Activated naive CD4-positive, alpha-beta T cell treated with anti-CD3 and anti-CD28 coated beads, Interleukin-2, amount 50 U/mL, for 24 hours (primary cell): ENCODE data around the gene MALRD1.

ENCODE experiments used
- H3K27ac Mint-ChIP-seq: one replicate; pipeline ENCODE4 v1.8.0; 2021; ENCODE audit warnings: mild to moderate bottlenecking, mixed read lengths
- H3K27me3 Mint-ChIP-seq: one replicate; pipeline ENCODE4 v1.8.0; 2021; ENCODE audit warnings: mixed read lengths
- H3K36me3 Mint-ChIP-seq: one replicate; pipeline ENCODE4 v1.8.0; 2021; ENCODE audit warnings: mixed read lengths
- H3K4me1 Mint-ChIP-seq: one replicate; pipeline ENCODE4 v1.8.0; 2021; ENCODE audit warnings: mixed read lengths
- H3K4me3 Mint-ChIP-seq: one replicate; pipeline ENCODE4 v1.8.0; 2021; ENCODE audit warnings: mild to moderate bottlenecking, mixed read lengths
- H3K9me3 Mint-ChIP-seq: one replicate; pipeline ENCODE4 v1.8.0; 2021; ENCODE audit warnings: mixed read lengths

The MALRD1 gene

DNA sequence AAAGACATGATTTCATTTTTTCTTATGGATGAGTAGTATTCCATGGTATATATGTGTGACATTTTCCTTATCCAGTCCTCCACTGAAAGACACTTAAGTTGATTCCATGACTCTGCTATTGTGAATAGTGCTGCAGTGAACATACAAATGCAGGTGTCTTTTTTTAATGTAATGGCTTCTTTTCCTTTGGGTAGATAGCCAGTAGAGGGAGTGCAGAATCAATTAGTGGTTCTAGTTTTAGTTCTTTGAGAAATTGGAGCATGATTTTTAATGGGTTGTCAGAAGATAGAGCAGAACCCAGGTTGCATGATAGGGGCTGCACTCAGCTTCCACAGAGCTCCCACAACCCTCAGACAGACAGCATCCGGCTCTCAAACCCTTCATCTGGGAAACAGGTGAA, 614.7 kb downstream of the MALRD1 start:
- Mint-ChIP-seq H3K27me3 (no peaks in the 10 kb centered on the region), H3K27ac (no peak overlapping the region), H3K36me3 (no peaks in the 10 kb centered on the region), H3K9me3 (no peaks in the 10 kb centered on the region), H3K4me1 (no peaks in the 10 kb centered on the region), H3K4me3 (no peak overlapping the region)

DNA sequence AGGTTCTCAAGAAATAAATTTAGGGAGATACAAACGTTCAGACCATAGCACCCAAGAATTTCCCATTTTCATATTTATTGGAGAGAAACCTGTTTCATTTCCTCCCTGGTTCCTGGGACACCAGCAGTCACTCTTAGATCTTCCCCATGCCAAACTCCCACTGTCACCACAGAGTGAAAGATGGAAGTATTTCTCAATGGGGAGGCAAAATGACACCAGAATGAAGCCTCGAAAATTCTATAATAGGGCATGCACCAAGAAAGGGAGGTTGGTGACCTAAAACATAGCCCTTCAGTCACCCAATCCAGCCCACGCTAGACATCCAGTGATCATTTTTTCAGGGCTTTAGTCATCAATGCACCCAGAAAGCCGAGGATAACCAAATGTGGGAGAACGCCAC, 619.5 kb downstream of the MALRD1 start:
- no peak overlapping the region for H3K27ac Mint-ChIP-seq

GRCh38 chr10:19676063-19676462, 627.5 kb downstream of the MALRD1 start:
- no peaks in the 10 kb centered on the region for H3K36me3 Mint-ChIP-seq
- H3K27ac Mint-ChIP-seq = no peak overlapping the region
- no peaks in the 10 kb centered on the region for H3K4me1 Mint-ChIP-seq
- H3K27me3 Mint-ChIP-seq = no peaks in the 10 kb centered on the region
- peaks cover 11% of the 10 kb centered on the region for H3K9me3 Mint-ChIP-seq
- no peak overlapping the region for H3K4me3 Mint-ChIP-seq

More for the DNA sequence above, 619.5 kb downstream of the MALRD1 start:
- no peaks in the 10 kb centered on the region for H3K27me3 Mint-ChIP-seq
- H3K4me3 Mint-ChIP-seq = no peak overlapping the region
- H3K36me3 Mint-ChIP-seq = no peaks in the 10 kb centered on the region
- H3K9me3 Mint-ChIP-seq = peaks cover 5% of the 10 kb centered on the region
- H3K4me1 Mint-ChIP-seq = no peaks in the 10 kb centered on the region

GRCh38 chr10:19683356-19683755, 634.8 kb downstream of the MALRD1 start:
- H3K4me1 Mint-ChIP-seq = no peaks in the 10 kb centered on the region
- no peaks in the 10 kb centered on the region for H3K36me3 Mint-ChIP-seq
- no peaks in the 10 kb centered on the region for H3K27me3 Mint-ChIP-seq
- H3K9me3 Mint-ChIP-seq = peaks cover 11% of the 10 kb centered on the region
- no peak overlapping the region for H3K4me3 Mint-ChIP-seq
- no peak overlapping the region for H3K27ac Mint-ChIP-seq

DNA sequence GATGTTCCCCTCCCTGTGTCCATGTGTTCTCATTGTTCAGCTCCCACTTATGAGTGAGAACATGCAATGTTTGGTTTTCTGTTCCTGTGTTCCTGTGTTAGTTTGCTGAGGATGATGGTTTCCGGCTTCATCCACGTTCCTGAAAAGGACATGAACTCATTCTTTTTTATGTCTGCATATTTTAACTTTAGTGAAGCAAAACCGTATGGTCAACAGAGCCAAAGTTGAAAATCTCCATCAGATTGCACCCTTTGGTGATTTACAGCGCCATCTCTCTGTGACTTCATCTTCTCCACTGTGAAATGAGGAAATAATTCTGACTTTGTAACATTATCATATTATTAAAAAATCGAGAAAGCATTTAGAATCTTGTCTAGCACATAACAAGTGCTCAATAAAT, 635.4 kb downstream of the MALRD1 start:
- H3K4me3 Mint-ChIP-seq = no peak overlapping the region
- H3K27ac Mint-ChIP-seq = no peak overlapping the region
- H3K27me3 Mint-ChIP-seq = no peaks in the 10 kb centered on the region
- no peaks in the 10 kb centered on the region for H3K36me3 Mint-ChIP-seq
- H3K4me1 Mint-ChIP-seq = no peaks in the 10 kb centered on the region
- peaks cover 13% of the 10 kb centered on the region for H3K9me3 Mint-ChIP-seq

- no peak overlapping the region for H3K27ac Mint-ChIP-seq
- H3K9me3 Mint-ChIP-seq = peaks cover 8% of the 10 kb centered on the region
- H3K36me3 Mint-ChIP-seq = no peaks in the 10 kb centered on the region
- no peaks in the 10 kb centered on the region for H3K4me1 Mint-ChIP-seq
- H3K4me3 Mint-ChIP-seq = no peak overlapping the region
- H3K27me3 Mint-ChIP-seq = no peaks in the 10 kb centered on the region
Measured at GRCh38 chr10:19688344-19688743, 639.7 kb downstream of the MALRD1 start.

GRCh38 chr10:19689231-19689630, 640.6 kb downstream of the MALRD1 start:
- Mint-ChIP-seq H3K27ac (no peak overlapping the region), H3K36me3 (no peaks in the 10 kb centered on the region), H3K27me3 (no peaks in the 10 kb centered on the region), H3K4me1 (no peaks in the 10 kb centered on the region), H3K4me3 (no peak overlapping the region), H3K9me3 (peaks cover 8% of the 10 kb centered on the region)

DNA sequence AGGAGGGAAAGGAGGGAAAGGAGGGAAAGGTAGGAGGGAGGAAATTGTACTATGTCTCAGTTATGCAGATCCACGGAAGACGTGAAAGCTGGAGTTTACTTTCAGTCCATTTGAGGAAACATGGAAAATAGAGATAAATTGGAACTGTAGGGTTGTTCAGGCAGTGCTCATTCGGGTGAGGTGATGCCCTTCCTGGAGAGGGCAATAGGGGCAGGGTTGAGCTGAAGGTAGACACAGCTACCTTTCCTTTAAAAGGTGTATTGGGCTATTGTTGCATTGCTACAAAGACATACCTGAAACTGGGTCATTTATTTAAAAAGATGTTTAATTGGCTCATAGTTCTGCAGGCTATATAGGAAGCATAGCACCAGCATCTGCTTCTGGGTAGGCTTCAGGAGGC, 650.7 kb downstream of the MALRD1 start:
- H3K27me3 Mint-ChIP-seq = no peaks in the 10 kb centered on the region
- no peaks in the 10 kb centered on the region for H3K36me3 Mint-ChIP-seq
- no peaks in the 10 kb centered on the region for H3K4me1 Mint-ChIP-seq
- H3K27ac Mint-ChIP-seq = no peak overlapping the region
- no peak overlapping the region for H3K4me3 Mint-ChIP-seq
- peaks cover 9% of the 10 kb centered on the region for H3K9me3 Mint-ChIP-seq

DNA sequence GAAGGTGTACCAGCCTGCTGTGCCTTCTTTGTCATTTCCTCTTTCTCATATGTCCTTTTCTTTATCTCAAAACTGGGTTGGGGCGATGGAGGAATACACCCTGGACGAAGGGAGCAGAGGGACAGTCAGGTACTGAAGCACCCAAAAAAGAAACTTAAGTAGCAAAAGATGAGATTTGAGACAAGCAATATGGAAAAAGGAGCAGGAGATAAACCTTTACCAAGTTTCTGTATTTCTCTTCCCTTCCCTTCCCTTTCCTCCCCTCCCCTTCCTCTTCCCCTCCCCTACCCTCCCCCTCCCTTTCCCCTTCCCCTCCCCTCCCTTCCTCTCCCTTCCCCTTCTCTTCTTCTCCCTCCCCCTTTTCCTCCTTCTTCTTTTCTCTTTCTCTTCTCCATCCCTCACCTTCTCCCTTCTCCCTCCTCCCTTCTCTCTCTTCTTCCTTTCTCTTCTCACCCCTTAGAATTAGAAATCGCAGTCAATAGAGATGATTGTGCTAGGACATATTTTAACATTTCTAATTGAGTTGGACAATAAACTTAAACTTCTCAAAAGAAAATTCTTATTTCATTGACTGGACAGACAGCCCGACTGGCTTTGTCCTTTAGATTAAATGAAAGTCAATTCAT, 652.9 kb downstream of the MALRD1 start:
- Mint-ChIP-seq H3K27me3 (no peaks in the 10 kb centered on the region), H3K4me1 (no peaks in the 10 kb centered on the region), H3K9me3 (peaks cover 9% of the 10 kb centered on the region), H3K27ac (no peak overlapping the region), H3K36me3 (no peaks in the 10 kb centered on the region), H3K4me3 (no peak overlapping the region)

- Mint-ChIP-seq H3K4me3 (no peak overlapping the region), H3K4me1 (no peaks in the 10 kb centered on the region), H3K36me3 (no peaks in the 10 kb centered on the region), H3K9me3 (peaks cover 9% of the 10 kb centered on the region), H3K27ac (no peak overlapping the region), H3K27me3 (no peaks in the 10 kb centered on the region)
Measured at GRCh38 chr10:19702215-19702614, 653.6 kb downstream of the MALRD1 start.

DNA sequence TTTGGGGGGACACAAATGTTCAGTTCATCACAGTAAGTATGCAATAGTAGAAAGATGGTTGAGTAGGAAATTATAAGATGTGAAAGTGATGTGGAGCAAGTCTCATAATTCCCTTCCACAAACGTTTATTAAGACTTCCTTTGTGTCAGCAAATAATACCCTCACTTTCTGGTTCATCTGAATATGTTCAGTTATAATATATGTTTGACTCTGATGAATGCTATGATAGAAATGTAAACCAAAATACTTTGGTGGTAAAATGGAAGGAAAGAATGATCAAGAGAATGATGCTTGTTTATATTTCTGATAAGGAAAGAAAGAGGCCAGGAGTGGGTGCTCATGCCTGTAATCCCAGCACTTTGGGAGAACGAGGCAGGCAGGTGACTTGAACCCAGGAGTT, 655.9 kb downstream of the MALRD1 start:
- H3K4me3 Mint-ChIP-seq = no peak overlapping the region
- no peak overlapping the region for H3K27ac Mint-ChIP-seq
- H3K9me3 Mint-ChIP-seq = no peaks in the 10 kb centered on the region
- no peaks in the 10 kb centered on the region for H3K27me3 Mint-ChIP-seq
- H3K4me1 Mint-ChIP-seq = no peaks in the 10 kb centered on the region
- no peaks in the 10 kb centered on the region for H3K36me3 Mint-ChIP-seq

DNA sequence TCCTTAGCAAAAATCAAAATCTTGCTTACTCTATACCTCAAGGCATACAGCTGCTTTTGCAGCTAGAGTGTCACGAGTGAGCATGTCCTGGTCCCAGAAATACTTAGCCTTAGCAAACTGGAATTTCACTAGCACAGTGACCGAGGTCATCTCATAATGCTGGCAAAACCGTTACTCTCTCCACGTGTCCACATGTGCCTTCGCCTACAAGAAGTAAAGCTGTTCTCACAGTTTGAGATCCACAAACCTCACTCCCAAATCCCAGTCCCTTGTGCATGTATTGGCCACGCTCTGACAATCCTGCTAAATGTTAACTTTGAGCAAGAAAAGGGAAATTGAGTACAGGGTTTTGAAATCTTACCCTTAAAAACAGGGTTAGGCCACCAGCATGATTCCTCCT, 656.6 kb downstream of the MALRD1 start:
- no peaks in the 10 kb centered on the region for H3K9me3 Mint-ChIP-seq
- no peaks in the 10 kb centered on the region for H3K4me1 Mint-ChIP-seq
- H3K4me3 Mint-ChIP-seq = no peak overlapping the region
- no peak overlapping the region for H3K27ac Mint-ChIP-seq
- H3K36me3 Mint-ChIP-seq = no peaks in the 10 kb centered on the region
- no peaks in the 10 kb centered on the region for H3K27me3 Mint-ChIP-seq

DNA sequence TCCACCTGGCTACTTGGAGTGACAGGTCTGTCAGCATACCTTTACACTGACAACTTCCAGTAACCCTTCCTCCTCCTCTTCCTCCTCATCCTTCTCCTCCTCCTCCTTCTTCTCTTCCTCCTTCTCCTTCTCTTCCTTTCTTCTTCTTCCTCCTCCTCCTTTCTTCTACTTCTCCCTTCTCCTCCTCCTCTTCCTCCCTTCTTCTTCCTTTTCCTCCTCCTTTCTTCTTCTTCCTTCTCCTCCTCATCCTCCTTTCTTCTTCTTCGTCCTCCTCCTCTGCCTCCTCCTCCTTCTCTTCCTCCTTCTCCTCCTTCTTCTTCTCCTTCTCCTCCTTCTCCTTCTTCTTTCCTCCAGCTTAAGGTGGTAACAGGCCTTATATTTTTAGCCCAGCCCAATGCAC, 658.3 kb downstream of the MALRD1 start:
- Mint-ChIP-seq H3K4me3 (no peak overlapping the region), H3K36me3 (peaks cover 2% of the 10 kb centered on the region), H3K27ac (peak overlapping the region; percentile 37), H3K27me3 (no peaks in the 10 kb centered on the region), H3K4me1 (no peaks in the 10 kb centered on the region), H3K9me3 (peaks cover 14% of the 10 kb centered on the region)

- no peaks in the 10 kb centered on the region for H3K27me3 Mint-ChIP-seq
- H3K4me1 Mint-ChIP-seq = no peaks in the 10 kb centered on the region
Measured at GRCh38 chr10:19707376-19707775, 658.8 kb downstream of the MALRD1 start.

DNA sequence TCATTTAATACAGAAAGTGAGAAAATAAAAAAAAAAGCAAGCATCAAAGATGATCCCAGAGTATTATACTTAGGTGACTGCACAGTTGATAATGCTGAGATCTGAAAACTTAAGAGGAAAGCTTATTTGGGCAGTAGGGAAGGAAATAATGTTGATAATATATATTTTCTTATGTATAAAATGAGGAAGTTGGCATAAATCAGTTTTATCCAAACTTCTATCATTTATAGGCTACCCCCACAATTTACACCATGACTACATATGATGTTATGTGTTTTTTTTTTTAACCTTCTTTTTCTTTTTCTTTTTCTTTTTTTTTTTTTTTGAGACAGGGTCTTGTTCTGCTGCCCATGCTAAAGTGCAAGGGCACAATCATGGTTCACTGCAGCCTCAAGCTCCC, 659.4 kb downstream of the MALRD1 start:
- peaks cover 2% of the 10 kb centered on the region for H3K36me3 Mint-ChIP-seq
- no peak overlapping the region for H3K4me3 Mint-ChIP-seq
- H3K9me3 Mint-ChIP-seq = peaks cover 23% of the 10 kb centered on the region
- H3K27ac Mint-ChIP-seq = no peak overlapping the region
- H3K4me1 Mint-ChIP-seq = no peaks in the 10 kb centered on the region
- no peaks in the 10 kb centered on the region for H3K27me3 Mint-ChIP-seq

More at GRCh38 chr10:19707376-19707775, 658.8 kb downstream of the MALRD1 start:
- Mint-ChIP-seq H3K4me3 (no peak overlapping the region), H3K9me3 (peaks cover 19% of the 10 kb centered on the region), H3K27ac (no peak overlapping the region), H3K36me3 (peaks cover 2% of the 10 kb centered on the region)

DNA sequence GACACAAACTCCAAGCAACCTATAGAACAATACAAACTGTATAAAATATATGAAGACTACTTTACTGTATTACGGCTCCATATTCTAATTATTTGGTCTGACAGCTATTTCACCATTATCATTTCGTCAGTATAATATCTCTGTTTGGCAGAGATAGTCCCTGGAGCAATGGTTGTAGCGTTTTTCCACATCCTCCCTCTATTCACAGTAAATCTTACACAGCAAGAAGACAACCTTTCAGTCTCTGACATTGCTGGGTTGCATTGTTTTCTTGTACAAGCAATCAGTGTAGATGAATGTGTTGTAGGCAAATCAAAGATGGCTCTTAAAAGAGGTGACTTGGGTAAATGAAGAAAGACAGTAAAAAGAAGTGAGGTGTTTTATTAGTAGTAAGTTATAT, 662.0 kb downstream of the MALRD1 start:
- H3K27me3 Mint-ChIP-seq = no peaks in the 10 kb centered on the region
- peaks cover 23% of the 10 kb centered on the region for H3K9me3 Mint-ChIP-seq
- H3K4me1 Mint-ChIP-seq = no peaks in the 10 kb centered on the region
- H3K36me3 Mint-ChIP-seq = peaks cover 2% of the 10 kb centered on the region
- H3K27ac Mint-ChIP-seq = no peak overlapping the region
- no peak overlapping the region for H3K4me3 Mint-ChIP-seq

DNA sequence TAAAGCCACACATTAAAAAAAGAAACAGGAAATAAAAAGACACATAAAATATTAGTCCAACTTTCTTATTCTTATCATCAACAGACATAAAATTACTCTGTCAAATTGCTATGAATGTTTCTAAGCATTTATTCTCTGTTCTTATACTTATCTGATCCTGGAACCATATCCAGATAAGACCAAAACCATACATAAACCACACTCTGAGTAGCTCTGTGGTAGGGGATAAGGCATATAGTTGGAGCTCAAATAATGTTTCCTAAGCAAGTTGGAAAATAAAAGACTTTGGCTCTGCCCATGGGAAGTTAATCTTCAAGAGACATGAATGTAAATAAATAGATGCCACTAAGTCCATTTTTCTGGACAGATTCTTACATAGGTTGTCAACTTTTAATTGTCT, 664.6 kb downstream of the MALRD1 start:
- H3K9me3 Mint-ChIP-seq = peaks cover 23% of the 10 kb centered on the region
- no peaks in the 10 kb centered on the region for H3K4me1 Mint-ChIP-seq
- peaks cover 2% of the 10 kb centered on the region for H3K36me3 Mint-ChIP-seq
- H3K27me3 Mint-ChIP-seq = no peaks in the 10 kb centered on the region
- no peak overlapping the region for H3K4me3 Mint-ChIP-seq
- no peak overlapping the region for H3K27ac Mint-ChIP-seq
